OCI-LY1 (cell line): ENCODE data around the gene SMIM31.

ENCODE experiments used
- H2AFZ ChIP-seq: fragments of 200-600 bp; sonication (generic), shearing (Covaris generic); 2 replicates; pipeline ENCODE4 v1.6.0; 2014; ENCODE audit warnings: antibody characterized with exemption, mild to moderate bottlenecking, low read length
- H3F3A ChIP-seq: fragments of 200-600 bp; sonication (generic), shearing (Covaris generic); 2 replicates; pipeline ENCODE4 v1.6.0; 2014; ENCODE audit warnings: mild to moderate bottlenecking, antibody characterized with exemption, low read length, moderate library complexity; ENCODE audit not compliant: insufficient read depth
- H3K27ac ChIP-seq: fragments of 200-600 bp; sonication (generic); 2 replicates; pipeline ENCODE4 v1.5.1; 2014; ENCODE audit warnings: low read length, mixed run types, mild to moderate bottlenecking, low read depth; ENCODE audit not compliant: poor library complexity, severe bottlenecking
- H3K27me3 ChIP-seq: fragments of 200-600 bp; sonication (generic); 2 replicates; pipeline ENCODE4 v1.6.0; 2014; ENCODE audit warnings: antibody characterized with exemption, mild to moderate bottlenecking, low read length, moderate library complexity; ENCODE audit not compliant: insufficient read depth
- H3K36me3 ChIP-seq: fragments of 200-600 bp; sonication (generic); 2 replicates; pipeline ENCODE4 v1.6.1; 2014; ENCODE audit warnings: mild to moderate bottlenecking, antibody characterized with exemption, low read length, moderate library complexity, mixed read lengths; ENCODE audit not compliant: insufficient read depth
- H3K4me1 ChIP-seq: fragments of 200-600 bp; sonication (generic); 2 replicates; pipeline ENCODE4 v1.5.1; 2014; ENCODE audit warnings: mild to moderate bottlenecking, low read length, moderate library complexity; ENCODE audit not compliant: insufficient read depth, severe bottlenecking
- H3K4me2 ChIP-seq: fragments of 200-600 bp; sonication (generic), shearing (Covaris generic); 2 replicates; pipeline ENCODE4 v1.6.1; 2014; ENCODE audit warnings: low read length
- H3K4me3 ChIP-seq: fragments of 200-600 bp; sonication (generic); 2 replicates; pipeline ENCODE4 v1.5.1; 2014; ENCODE audit warnings: low read length, low read depth, mild to moderate bottlenecking, mixed read lengths; ENCODE audit not compliant: poor library complexity, severe bottlenecking
- H3K79me2 ChIP-seq: fragments of 200-600 bp; shearing (Covaris generic); 2 replicates; pipeline ENCODE4 v1.6.1; 2016; ENCODE audit warnings: mixed run types, low read length, mixed read lengths; ENCODE audit not compliant: insufficient read depth
- H3K9ac ChIP-seq: fragments of 200-600 bp; sonication (generic), shearing (Covaris generic); 2 replicates; pipeline ENCODE4 v1.6.1; 2014; ENCODE audit warnings: mild to moderate bottlenecking, low read length, mixed read lengths
- H3K9me2 ChIP-seq: fragments of 200-600 bp; sonication (generic), shearing (Covaris generic); 2 replicates; pipeline ENCODE4 v1.6.1; 2014; ENCODE audit warnings: low read depth, mild to moderate bottlenecking, low read length, mixed read lengths
- H3K9me3 ChIP-seq: fragments of 200-600 bp; shearing (Covaris generic); 2 replicates; pipeline ENCODE4 v1.6.1; 2014; ENCODE audit warnings: low read length, mixed read lengths
- H4K20me1 ChIP-seq: fragments of 200-600 bp; sonication (generic), shearing (Covaris generic); 2 replicates; pipeline ENCODE4 v1.6.0; 2016; ENCODE audit warnings: mild to moderate bottlenecking, low read length; ENCODE audit not compliant: insufficient read depth
- EZH2 ChIP-seq: fragments of 200-600 bp; sonication (generic), shearing (Covaris generic); IDR thresholded peaks from 2 replicates; pipeline ENCODE4 v1.8.0; 2017; ENCODE audit warnings: borderline replicate concordance, mixed run types, mild to moderate bottlenecking, antibody characterized with exemption, low read length, moderate library complexity, mixed read lengths
- TF ChIP-seq, protein P1 (sequence below): fragments of 200-600 bp; sonication (generic), shearing (Covaris generic); IDR thresholded peaks from 2 replicates; pipeline ENCODE4 v1.5.1; 2017; ENCODE audit warnings: mild to moderate bottlenecking, antibody characterized with exemption, low read length, moderate library complexity, mixed read lengths

The SMIM31 gene

DNA sequence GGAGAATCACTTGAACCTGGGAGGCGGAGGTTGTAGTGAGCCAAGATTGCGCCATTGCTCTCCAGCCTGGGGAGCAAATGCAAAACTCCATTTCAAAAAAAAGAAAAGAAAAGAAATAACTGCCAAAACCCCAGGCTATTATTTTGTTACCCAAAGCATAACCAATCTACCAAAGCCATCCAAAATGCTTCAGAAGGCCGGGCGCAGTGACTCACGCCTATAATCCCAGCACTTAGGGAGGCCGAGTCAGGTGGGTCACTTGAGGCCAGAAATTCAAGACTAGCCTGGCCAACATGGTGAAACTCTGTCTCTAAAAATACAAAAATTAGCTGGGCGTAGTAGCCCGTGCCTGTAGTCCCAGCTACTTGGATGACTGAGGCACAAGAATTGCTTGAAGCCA lies 49.8 kb downstream of the SMIM31 start:
- no peak overlapping the region for H3K4me3 ChIP-seq
- H3K27me3 ChIP-seq = no peaks in the 10 kb centered on the region
- H3K4me1 ChIP-seq = no peaks in the 10 kb centered on the region
- H3K27ac ChIP-seq = no peak overlapping the region
- no peaks in the 10 kb centered on the region for H3F3A ChIP-seq
- H3K79me2 ChIP-seq = no peaks in the 10 kb centered on the region
- H3K4me2 ChIP-seq = no peak overlapping the region
- H4K20me1 ChIP-seq = no peaks in the 10 kb centered on the region
- no peaks in the 10 kb centered on the region for H3K9me3 ChIP-seq
- no peak overlapping the region for H3K9ac ChIP-seq
- no peaks in the 10 kb centered on the region for H3K36me3 ChIP-seq
- TF ChIP-seq EZH2 = no peak
- TF ChIP-seq, protein P1, sequence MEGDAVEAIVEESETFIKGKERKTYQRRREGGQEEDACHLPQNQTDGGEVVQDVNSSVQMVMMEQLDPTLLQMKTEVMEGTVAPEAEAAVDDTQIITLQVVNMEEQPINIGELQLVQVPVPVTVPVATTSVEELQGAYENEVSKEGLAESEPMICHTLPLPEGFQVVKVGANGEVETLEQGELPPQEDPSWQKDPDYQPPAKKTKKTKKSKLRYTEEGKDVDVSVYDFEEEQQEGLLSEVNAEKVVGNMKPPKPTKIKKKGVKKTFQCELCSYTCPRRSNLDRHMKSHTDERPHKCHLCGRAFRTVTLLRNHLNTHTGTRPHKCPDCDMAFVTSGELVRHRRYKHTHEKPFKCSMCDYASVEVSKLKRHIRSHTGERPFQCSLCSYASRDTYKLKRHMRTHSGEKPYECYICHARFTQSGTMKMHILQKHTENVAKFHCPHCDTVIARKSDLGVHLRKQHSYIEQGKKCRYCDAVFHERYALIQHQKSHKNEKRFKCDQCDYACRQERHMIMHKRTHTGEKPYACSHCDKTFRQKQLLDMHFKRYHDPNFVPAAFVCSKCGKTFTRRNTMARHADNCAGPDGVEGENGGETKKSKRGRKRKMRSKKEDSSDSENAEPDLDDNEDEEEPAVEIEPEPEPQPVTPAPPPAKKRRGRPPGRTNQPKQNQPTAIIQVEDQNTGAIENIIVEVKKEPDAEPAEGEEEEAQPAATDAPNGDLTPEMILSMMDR = no peak
- no peaks in the 10 kb centered on the region for H3K9me2 ChIP-seq
- H2AFZ ChIP-seq = no peak overlapping the region

DNA sequence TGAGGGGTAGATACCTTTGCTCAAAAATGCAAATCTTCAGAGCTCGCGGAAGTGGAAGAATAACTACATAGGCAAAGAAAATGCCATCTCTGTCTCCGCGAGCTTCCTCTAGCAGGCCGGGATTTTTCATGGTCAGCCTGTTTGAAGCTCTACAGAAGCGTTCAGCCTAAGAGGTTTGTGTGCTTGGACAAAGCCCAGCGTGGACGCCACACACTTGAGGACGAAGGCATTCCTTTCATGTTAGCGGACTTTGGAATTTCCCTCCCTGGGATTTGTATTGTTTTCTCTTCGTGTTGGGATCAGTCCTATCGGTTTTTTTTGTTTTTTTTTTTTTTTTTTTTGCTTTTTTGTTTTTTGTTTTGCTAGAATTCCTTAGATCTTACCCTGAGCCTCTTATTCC lies 53.7 kb downstream of the SMIM31 start:
- no peak overlapping the region for H3K4me3 ChIP-seq

DNA sequence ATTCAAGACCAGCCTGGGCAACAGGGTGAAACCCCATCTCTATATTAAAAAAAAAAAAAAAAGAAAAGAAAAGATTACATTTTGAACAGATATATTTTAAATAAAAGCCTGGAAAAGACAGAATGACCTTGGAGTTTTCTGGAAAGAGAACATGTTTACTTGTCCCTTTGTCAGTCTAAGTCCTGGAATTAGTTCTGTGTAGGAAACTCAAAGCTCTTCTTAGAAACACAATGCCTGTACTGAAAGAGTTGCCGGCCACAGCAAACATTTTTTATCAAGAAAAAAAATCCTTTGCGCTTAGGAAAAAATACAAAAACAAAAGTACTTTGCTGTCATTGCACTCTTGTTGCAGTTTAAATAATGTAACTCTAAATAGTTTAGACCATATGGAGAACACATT lies 59.6 kb downstream of the SMIM31 start:
- Histone ChIP-seq H3K9ac (no peak overlapping the region), H3K4me1 (no peaks in the 10 kb centered on the region), H3K4me3 (no peak overlapping the region), H3K9me3 (no peaks in the 10 kb centered on the region), H3K79me2 (no peaks in the 10 kb centered on the region), H3K27ac (no peak overlapping the region), H3K4me2 (no peak overlapping the region), H2AFZ (no peak overlapping the region), H3K27me3 (no peaks in the 10 kb centered on the region), H4K20me1 (no peaks in the 10 kb centered on the region), H3K9me2 (no peaks in the 10 kb centered on the region), H3F3A (no peaks in the 10 kb centered on the region), H3K36me3 (no peaks in the 10 kb centered on the region)
- TF ChIP-seq, protein P1 = no peak
- TF ChIP-seq EZH2 = no peak

More for the DNA sequence above, 53.7 kb downstream of the SMIM31 start:
- TF ChIP-seq EZH2 = no peak
- TF ChIP-seq, protein P1 = no peak
- H3K9ac ChIP-seq = no peak overlapping the region
- H3K4me2 ChIP-seq = no peak overlapping the region
- H3K79me2 ChIP-seq = no peaks in the 10 kb centered on the region
- H3K36me3 ChIP-seq = no peaks in the 10 kb centered on the region
- H3K9me3 ChIP-seq = no peaks in the 10 kb centered on the region
- no peaks in the 10 kb centered on the region for H3K27me3 ChIP-seq
- no peaks in the 10 kb centered on the region for H3K9me2 ChIP-seq
- H3K4me1 ChIP-seq = no peaks in the 10 kb centered on the region
- H3K27ac ChIP-seq = no peak overlapping the region
- H2AFZ ChIP-seq = no peak overlapping the region
- H3F3A ChIP-seq = no peaks in the 10 kb centered on the region
- no peaks in the 10 kb centered on the region for H4K20me1 ChIP-seq
